Measurements from ENCODE around the gene DCHS1. TPM values are rescaled to one million over a fixed set of nuclear protein-coding genes. Genes with fewer than 3 reads are reported as not detected.

The DCHS1 gene
- total and polyA plus RNA-seq, 9 of the 15 experiments (the other 6 are each of a cell fraction or from before 2014, with no cell fraction given), result 0.04 to 0.49 (median 0.14) TPM; not detected in 2

- no peak for TF ChIP-seq USF1 (CRISPR knock-in tag; IDR thresholded peaks at IDR 0.05)
- peak; percentile 23; the same call in 1 of the 2 replicates for TF ChIP-seq SMARCA4 (IDR thresholded peaks at IDR 0.05)
- 0 out of 2 replicates have a peak, but pooled peaks have one; percentile 35 for TF ChIP-seq NFXL1 (CRISPR knock-in tag; IDR thresholded peaks at IDR 0.05)
- no peak for TF ChIP-seq ZNF444 (CRISPR knock-in tag; IDR thresholded peaks at IDR 0.05)
- no peak; a peak in 1 of 4 replicates for TF ChIP-seq SRF (CRISPR knock-in tag; IDR thresholded peaks at IDR 0.05)
- TF ChIP-seq JUNB (CRISPR knock-in tag; conservative IDR thresholded peaks at IDR 0.05), result no peak
- no peak for TF ChIP-seq ATF2 (CRISPR knock-in tag; IDR thresholded peaks at IDR 0.05)
- TF ChIP-seq RERE (CRISPR knock-in tag; IDR thresholded peaks at IDR 0.05; ENCODE audit: borderline replicate concordance), result no peak
- 0 out of 2 replicates have a peak, but pooled peaks have one; percentile 38 for TF ChIP-seq KLF6 (CRISPR knock-in tag; IDR thresholded peaks at IDR 0.05; ENCODE audit: borderline replicate concordance)
- TF ChIP-seq CCNT2 (IDR thresholded peaks at IDR 0.05; ENCODE audit: borderline replicate concordance, extremely low read depth, insufficient read length, low read depth, low read length), result peak; percentile 26
- TF ChIP-seq MIER1 (IDR thresholded peaks at IDR 0.05; ENCODE audit: low read depth), result no peak
- peak; percentile 64; the same call in 1 of the 2 replicates for TF ChIP-seq ESRRA (IDR thresholded peaks at IDR 0.05; ENCODE audit: borderline replicate concordance, low read depth)
- TF ChIP-seq DPF2 (IDR thresholded peaks at IDR 0.05), result peak; percentile 60; the same call in 1 of the 2 replicates
- no peak for TF ChIP-seq SREBF1 (IDR thresholded peaks at IDR 0.05; ENCODE audit: borderline replicate concordance, low read depth, low read length)
- no peak for TF ChIP-seq XRCC3 (IDR thresholded peaks at IDR 0.05)
- no peak for TF ChIP-seq ZNF165 (CRISPR knock-in tag; IDR thresholded peaks at IDR 0.05; ENCODE audit: borderline replicate concordance)
- TF ChIP-seq RBM14 (IDR thresholded peaks at IDR 0.05; ENCODE audit: borderline replicate concordance, insufficient read depth, low read depth, low read length), result no peak
- no peak for TF ChIP-seq TGIF2 (CRISPR knock-in tag; IDR thresholded peaks at IDR 0.05)
- TF ChIP-seq DMBX1 (CRISPR knock-in tag; IDR thresholded peaks at IDR 0.05; ENCODE audit: borderline replicate concordance), result peak; percentile 36; the same call in 1 of the 2 replicates
- no peak for TF ChIP-seq STAT5B (CRISPR knock-in tag; IDR thresholded peaks at IDR 0.05)
Observed at GRCh38 chr11:6606471-6607189, 49.0 kb downstream of the DCHS1 start (continued).

All from K562 (cell line).